Activated CD4-positive, alpha-beta T cell treated with anti-CD3 and anti-CD28 coated beads for 36 hours (primary cell): Measurements from ENCODE around the gene KARS1. TPM values are rescaled to one million over a fixed set of nuclear protein-coding genes. Genes with fewer than 3 reads are reported as not detected.

Experiments used
- ATAC-seq: fragments of 200-7000 bp; cut with Tn5 transposase; one replicate; pipeline ENCODE4 v1.10.0; 2021; ENCODE audit warnings: mild to moderate bottlenecking, moderate library complexity
- CTCF ChIA-PET: fragments of 350-600 bp; sonication (Branson Sonifier 250); formaldehyde crosslinking; loops from one replicate; lab custom pipeline; 2021; ENCODE audit warnings: antibody characterized with exemption; lab: Charles Lee
- POLR2A ChIA-PET: fragments of 350-600 bp; sonication (Branson Sonifier 250); formaldehyde crosslinking; loops from one replicate; lab custom pipeline; 2021; ENCODE audit warnings: antibody characterized with exemption, inconsistent platforms; lab: Charles Lee
- DNase-seq: peaks from one replicate; pipeline ENCODE4 v3.0.0-alpha.2; 2020
- H3K27ac Mint-ChIP-seq: one replicate; pipeline ENCODE4 v1.8.0; 2021; ENCODE audit warnings: mixed read lengths
- H3K27me3 Mint-ChIP-seq: one replicate; pipeline ENCODE4 v1.8.0; 2021; ENCODE audit warnings: mixed read lengths
- H3K36me3 Mint-ChIP-seq: one replicate; pipeline ENCODE4 v1.8.0; 2021; ENCODE audit warnings: low read depth, mixed read lengths
- H3K4me1 Mint-ChIP-seq: one replicate; pipeline ENCODE4 v1.8.0; 2021; ENCODE audit warnings: mixed read lengths
- H3K4me3 Mint-ChIP-seq: one replicate; pipeline ENCODE4 v1.8.0; 2021; ENCODE audit warnings: mild to moderate bottlenecking, moderate library complexity, mixed read lengths
- H3K9me3 Mint-ChIP-seq: one replicate; pipeline ENCODE4 v1.8.0; 2021; ENCODE audit warnings: low read depth, mixed read lengths
- intact Hi-C, 2 experiments: fragments of 100-400 bp; cut with DNase I in 1 of 2; cut with micrococcal nuclease in 1 of 2; formaldehyde crosslinking; loops; one replicate each; pipeline versions ENCODE4 v1.14.2 to v1.15.1; 2022 to 2024; cut with DNase I, micrococcal nuclease
- total RNA-seq, 2 experiments: library from RNA; stranded (reverse); gene quantifications; one replicate each; pipeline ENCODE4 v1.2.3, GENCODE V29; 2021

Gene KARS1
- total RNA-seq, 2 experiments from 2014 or later: 309 to 332 TPM

- Mint-ChIP-seq H3K27ac (peak overlapping the region; percentile 69), H3K4me1 (peaks cover 42% of the 10 kb centered on the region), H3K27me3 (no peaks in the 10 kb centered on the region), H3K9me3 (no peaks in the 10 kb centered on the region), H3K36me3 (peaks cover 68% of the 10 kb centered on the region), H3K4me3 (no peak overlapping the region)
- ChIA-PET CTCF (interaction anchor here (1.3 kb wide), 1 partner anchor 18 kb away, joined by 3 read pairs; no protein-coding TSS in a partner anchor), POLR2A (no interaction called here)
- intact Hi-C loops: loop anchor here in 1 of 2 experiments (10.0 kb wide), 1 partner anchor 642 kb away; the partner anchor contains the start of gene WDR59
- no peak for ATAC-seq
- no peak for DNase-seq
Measured at GRCh38 chr16:75626806-75627205, 20.7 kb downstream of the KARS1 start.

- Mint-ChIP-seq H3K4me1 (peaks cover 57% of the 10 kb centered on the region), H3K4me3 (no peak overlapping the region), H3K27me3 (no peaks in the 10 kb centered on the region), H3K27ac (peak overlapping the region; percentile 79), H3K9me3 (no peaks in the 10 kb centered on the region), H3K36me3 (peaks cover 62% of the 10 kb centered on the region)
- ChIA-PET CTCF (no interaction called here), POLR2A (no interaction called here)
- ATAC-seq (no peak), DNase-seq (no peak)
- intact Hi-C loops: loop anchor here in 1 of 2 experiments (10.0 kb wide), 1 partner anchor 640 kb away; the partner anchor contains the start of gene WDR59
Measured at GRCh38 chr16:75624921-75625334, 22.5 kb downstream of the KARS1 start.

GRCh38 chr16:75622761-75623605 is 24.5 kb downstream of the KARS1 start, which contains the start of gene ADAT1:
Gene ADAT1 (minus strand): TSS chr16:75623281. CDS start chr16:75620799, 2,482 bp downstream.
- Mint-ChIP-seq H3K36me3 (peaks cover 54% of the 10 kb centered on the region), H3K4me1 (peaks cover 45% of the 10 kb centered on the region), H3K9me3 (no peaks in the 10 kb centered on the region), H3K4me3 (peak within 1 kb of the TSS; percentile 93), H3K27me3 (no peaks in the 10 kb centered on the region), H3K27ac (peak within 1 kb of the TSS; percentile 95)
- POLR2A ChIA-PET: interaction anchor here (0.6 to 3.7 kb wide), 5 partner anchors 9 to 1567 kb away, joined by 3 to 59 read pairs (median 5); partner anchors contain the start of genes KARS1 and TERF2IP
- CTCF ChIA-PET: interaction anchor here (0.6 to 4.5 kb wide), 12 partner anchors 13 to 1547 kb away, joined by 3 to 26 read pairs (median 4); partner anchors contain the start of genes CFDP1, GABARAPL2, KARS1 and TERF2IP
- ATAC-seq (peak; percentile 94), DNase-seq (peak; percentile 99)
- intact Hi-C loops: loop anchor here (1.0 to 10.0 kb wide), 15 partner anchors 24 to 1568 kb away; partner anchors contain the start of genes CFDP1 (in 2 of the 2), GABARAPL2 (in 2 of the 2), KARS1 (in 2 of the 2) and TERF2IP (in 2 of the 2)

GRCh38 chr16:75621170-75621477 is 26.3 kb downstream of the KARS1 start:
- Mint-ChIP-seq H3K27me3 (no peaks in the 10 kb centered on the region), H3K4me1 (peaks cover 47% of the 10 kb centered on the region), H3K4me3 (peak overlapping the region; percentile 93), H3K36me3 (peaks cover 48% of the 10 kb centered on the region), H3K9me3 (no peaks in the 10 kb centered on the region), H3K27ac (peak overlapping the region; percentile 95)
- ChIA-PET CTCF (interaction anchor here (0.8 to 4.5 kb wide), 11 partner anchors 21 to 620 kb away, joined by 3 to 26 read pairs (median 4); partner anchors contain the start of genes CFDP1, KARS1 and TERF2IP), POLR2A (interaction anchor here (0.6 to 3.7 kb wide), 4 partner anchors 21 to 65 kb away, joined by 4 to 59 read pairs (median 4); partner anchors contain the start of genes KARS1, TERF2IP and TMEM231)
- DNase-seq: no peak
- intact Hi-C loops: loop anchor here in 1 of 2 experiments (10.0 kb wide), 1 partner anchor 636 kb away; the partner anchor contains the start of gene WDR59
- ATAC-seq: no peak

- ChIA-PET CTCF (interaction anchor here (0.6 to 4.5 kb wide), 9 partner anchors 14 to 621 kb away, joined by 3 to 26 read pairs (median 4); partner anchors contain the start of genes KARS1 and TERF2IP), POLR2A (interaction anchor here (0.6 to 3.7 kb wide), 3 partner anchors 12 to 28 kb away, joined by 4 to 59 read pairs (median 9); partner anchors contain the start of genes KARS1 and TERF2IP)
- H3K27ac Mint-ChIP-seq: peak overlapping the region; percentile 60
- no peaks in the 10 kb centered on the region for H3K9me3 Mint-ChIP-seq
- DNase-seq: peak; percentile 49
- H3K4me3 Mint-ChIP-seq: peak overlapping the region; percentile 93
- ATAC-seq: no peak
- H3K36me3 Mint-ChIP-seq: peaks cover 47% of the 10 kb centered on the region
- intact Hi-C loops: loop anchor here in 1 of 2 experiments (10.0 kb wide), 1 partner anchor 636 kb away; the partner anchor contains the start of gene WDR59
- peaks cover 52% of the 10 kb centered on the region for H3K4me1 Mint-ChIP-seq
- no peaks in the 10 kb centered on the region for H3K27me3 Mint-ChIP-seq
Measured at GRCh38 chr16:75620326-75621169, 26.9 kb downstream of the KARS1 start.

DNA sequence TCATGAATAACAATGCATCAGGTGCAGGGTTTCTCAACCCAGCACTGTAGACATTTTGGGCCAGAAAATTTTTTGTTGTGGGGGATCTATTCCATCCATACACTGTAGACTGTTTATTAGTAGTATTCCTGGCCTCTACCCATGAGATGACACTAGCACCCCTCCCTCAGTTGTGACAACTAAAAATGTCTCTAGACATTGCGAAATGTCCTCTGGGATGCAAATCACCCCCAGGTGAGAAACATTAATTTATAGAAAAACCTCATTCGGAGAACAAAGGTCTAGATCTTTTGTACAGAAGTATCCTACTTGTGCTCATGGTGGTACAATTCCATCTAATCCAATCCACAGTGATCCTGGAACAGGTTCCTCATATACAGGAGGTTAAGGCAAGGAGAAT is 28.7 kb downstream of the KARS1 start:
- CTCF ChIA-PET: interaction anchor here (0.8 to 1.2 kb wide), 4 partner anchors 14 to 55 kb away, joined by 3 to 4 read pairs (median 3); partner anchors contain the start of gene GABARAPL2
- no peaks in the 10 kb centered on the region for H3K27me3 Mint-ChIP-seq
- no peak overlapping the region for H3K27ac Mint-ChIP-seq
- DNase-seq (no peak), ATAC-seq (no peak)
- no peak overlapping the region for H3K4me3 Mint-ChIP-seq
- no peaks in the 10 kb centered on the region for H3K9me3 Mint-ChIP-seq
- intact Hi-C loops: no loop called here
- H3K36me3 Mint-ChIP-seq: peaks cover 52% of the 10 kb centered on the region
- POLR2A ChIA-PET: interaction anchor here (0.6 kb wide), 1 partner anchor 54 kb away, joined by 3 read pairs; no protein-coding TSS in a partner anchor
- peaks cover 49% of the 10 kb centered on the region for H3K4me1 Mint-ChIP-seq

DNA sequence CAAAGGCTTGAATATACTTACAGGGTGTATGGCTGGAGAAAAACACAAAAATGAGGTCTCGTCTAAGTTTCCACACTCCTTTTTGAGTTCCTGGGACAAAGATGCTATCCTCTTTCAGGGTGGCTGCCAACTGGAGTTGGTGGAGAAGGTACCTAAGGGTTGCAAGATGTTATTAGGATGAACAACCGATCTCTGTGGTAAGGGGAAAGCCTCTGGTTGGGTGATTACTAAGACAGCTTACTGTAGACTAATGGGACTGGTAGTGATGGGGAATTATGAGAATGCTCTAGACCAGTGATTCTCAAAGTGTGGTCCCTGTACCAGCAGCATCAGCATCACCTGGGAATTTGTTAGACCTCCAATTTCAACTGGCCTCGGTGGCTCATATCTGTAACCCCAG is 30.3 kb downstream of the KARS1 start:
- Mint-ChIP-seq H3K4me1 (peaks cover 46% of the 10 kb centered on the region), H3K27ac (peak overlapping the region; percentile 40), H3K9me3 (no peaks in the 10 kb centered on the region), H3K4me3 (peak overlapping the region; percentile 0), H3K36me3 (peaks cover 68% of the 10 kb centered on the region), H3K27me3 (no peaks in the 10 kb centered on the region)
- POLR2A ChIA-PET: no interaction called here
- DNase-seq (no peak), ATAC-seq (peak; percentile 11)
- CTCF ChIA-PET: interaction anchor here (0.6 to 1.4 kb wide), 5 partner anchors 26 to 100 kb away, joined by 3 read pairs; partner anchors contain the start of genes KARS1 and TERF2IP
- intact Hi-C loops: loop anchor here (1.0 to 2.0 kb wide), 3 partner anchors 22 to 238 kb away; no protein-coding TSS in a partner anchor

GRCh38 chr16:75616521-75617010 is 30.9 kb downstream of the KARS1 start:
- ATAC-seq (peak; percentile 93), DNase-seq (peak; percentile 36)
- H3K27me3 Mint-ChIP-seq: no peaks in the 10 kb centered on the region
- H3K9me3 Mint-ChIP-seq: no peaks in the 10 kb centered on the region
- intact Hi-C loops: loop anchor here (1.0 to 2.0 kb wide), 4 partner anchors 22 to 238 kb away; partner anchors contain the start of gene GABARAPL2 (in 1 of the 2)
- H3K36me3 Mint-ChIP-seq: peaks cover 69% of the 10 kb centered on the region
- H3K27ac Mint-ChIP-seq: peak overlapping the region; percentile 63
- ChIA-PET POLR2A (no interaction called here), CTCF (interaction anchor here (0.6 to 1.5 kb wide), 5 partner anchors 10 to 48 kb away, joined by 3 to 6 read pairs (median 3); partner anchors contain the start of genes KARS1 and TERF2IP)
- peaks cover 41% of the 10 kb centered on the region for H3K4me1 Mint-ChIP-seq
- H3K4me3 Mint-ChIP-seq: peak overlapping the region; percentile 0

DNA sequence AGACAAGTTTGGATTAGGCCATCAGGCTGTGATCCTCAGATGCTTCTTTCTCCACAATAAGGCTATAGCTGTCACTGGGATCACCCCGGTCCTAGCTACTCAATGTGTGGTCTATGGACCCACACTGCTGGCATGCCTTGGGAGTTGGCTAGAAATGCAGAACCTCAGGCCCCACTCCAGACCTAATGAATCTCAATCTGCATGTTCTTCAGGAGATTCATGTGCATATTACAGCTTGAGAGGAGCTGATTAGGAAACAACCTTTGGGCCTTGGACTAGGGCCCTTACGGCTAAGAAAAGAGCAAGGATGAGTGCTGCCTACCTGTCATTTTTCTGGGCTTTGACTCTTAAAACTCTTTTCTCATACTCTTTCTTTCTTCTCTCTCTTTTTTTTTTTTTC is 31.8 kb downstream of the KARS1 start:
- ChIA-PET POLR2A (interaction anchor here (0.6 to 1.0 kb wide), 3 partner anchors 38 to 502 kb away, joined by 3 to 6 read pairs (median 3); no protein-coding TSS in a partner anchor), CTCF (interaction anchor here (0.6 to 1.5 kb wide), 7 partner anchors 9 to 198 kb away, joined by 3 to 6 read pairs (median 3); partner anchors contain the start of genes KARS1 and TERF2IP)
- DNase-seq (no peak), ATAC-seq (no peak)
- H3K4me3 Mint-ChIP-seq: no peak overlapping the region
- no peaks in the 10 kb centered on the region for H3K27me3 Mint-ChIP-seq
- intact Hi-C loops: loop anchor here (1.0 to 2.0 kb wide), 3 partner anchors 21 to 237 kb away; partner anchors contain the start of gene GABARAPL2 (in 1 of the 2)
- H3K36me3 Mint-ChIP-seq: peaks cover 66% of the 10 kb centered on the region
- H3K9me3 Mint-ChIP-seq: no peaks in the 10 kb centered on the region
- H3K27ac Mint-ChIP-seq: no peak overlapping the region
- H3K4me1 Mint-ChIP-seq: peaks cover 31% of the 10 kb centered on the region
